Measurements from ENCODE around the gene ANKAR.

ANKAR gene

DNA sequence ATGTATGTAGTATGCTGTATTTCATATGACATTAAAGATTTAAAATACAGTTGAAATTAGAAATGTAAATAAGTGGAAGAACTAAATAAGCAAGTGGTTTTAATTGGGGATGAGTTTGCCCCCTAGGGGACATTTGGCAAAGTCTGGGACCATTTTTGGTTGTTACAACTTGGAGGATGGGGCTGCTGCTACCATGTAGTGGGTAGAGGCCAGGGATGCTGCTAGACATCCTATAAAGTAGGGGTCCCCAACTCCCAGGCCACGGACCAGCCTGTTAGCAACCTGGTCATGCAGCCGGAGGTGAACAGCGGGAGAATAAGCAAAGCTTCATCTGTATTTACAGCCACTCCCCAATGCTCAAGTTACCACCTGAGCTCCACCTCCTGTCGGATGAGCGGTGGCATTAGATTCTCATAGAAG, 41.1 kb upstream of the ANKAR start:
- Histone ChIP-seq H3K4me1 (ENCODE audit: control insufficient read depth, low read length) (no peaks in the 10 kb centered on the region), H3F3A (ENCODE audit: control insufficient read depth, insufficient read depth) (no peaks in the 10 kb centered on the region), H3K4me2 (ENCODE audit: low read length) (no peak overlapping the region), H3K36me3 (ENCODE audit: control insufficient read depth, low read length) (no peaks in the 10 kb centered on the region), H3K27me3 (ENCODE audit: control insufficient read depth, low read length) (0 out of 2 replicates have a peak, but pooled peaks cover 4% of the 10 kb centered on the region), H3K27ac (ENCODE audit: low read depth, low read length) (no peak overlapping the region), H3K9me3 (ENCODE audit: control insufficient read depth, insufficient read depth, low read length) (no peaks in the 10 kb centered on the region), H4K20me1 (ENCODE audit: control insufficient read depth, insufficient read depth, low read depth, low read length) (no peaks in the 10 kb centered on the region), H3K9me2 (replicated peaks; ENCODE audit: control insufficient read depth, low read length) (no peaks in the 10 kb centered on the region), H3K79me2 (ENCODE audit: control insufficient read depth, low read length) (no peaks in the 10 kb centered on the region), H3K4me3 (ENCODE audit: low read length) (no peak overlapping the region)
- TF ChIP-seq EZH2phosphoT487 (IDR thresholded peaks at IDR 0.05; ENCODE audit: borderline replicate concordance, low read length), result no peak
- TF ChIP-seq, protein P1, sequence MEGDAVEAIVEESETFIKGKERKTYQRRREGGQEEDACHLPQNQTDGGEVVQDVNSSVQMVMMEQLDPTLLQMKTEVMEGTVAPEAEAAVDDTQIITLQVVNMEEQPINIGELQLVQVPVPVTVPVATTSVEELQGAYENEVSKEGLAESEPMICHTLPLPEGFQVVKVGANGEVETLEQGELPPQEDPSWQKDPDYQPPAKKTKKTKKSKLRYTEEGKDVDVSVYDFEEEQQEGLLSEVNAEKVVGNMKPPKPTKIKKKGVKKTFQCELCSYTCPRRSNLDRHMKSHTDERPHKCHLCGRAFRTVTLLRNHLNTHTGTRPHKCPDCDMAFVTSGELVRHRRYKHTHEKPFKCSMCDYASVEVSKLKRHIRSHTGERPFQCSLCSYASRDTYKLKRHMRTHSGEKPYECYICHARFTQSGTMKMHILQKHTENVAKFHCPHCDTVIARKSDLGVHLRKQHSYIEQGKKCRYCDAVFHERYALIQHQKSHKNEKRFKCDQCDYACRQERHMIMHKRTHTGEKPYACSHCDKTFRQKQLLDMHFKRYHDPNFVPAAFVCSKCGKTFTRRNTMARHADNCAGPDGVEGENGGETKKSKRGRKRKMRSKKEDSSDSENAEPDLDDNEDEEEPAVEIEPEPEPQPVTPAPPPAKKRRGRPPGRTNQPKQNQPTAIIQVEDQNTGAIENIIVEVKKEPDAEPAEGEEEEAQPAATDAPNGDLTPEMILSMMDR (IDR thresholded peaks at IDR 0.05; ENCODE audit: low read depth, low read length, poor library complexity, severe bottlenecking), result peak; percentile 46

DNA sequence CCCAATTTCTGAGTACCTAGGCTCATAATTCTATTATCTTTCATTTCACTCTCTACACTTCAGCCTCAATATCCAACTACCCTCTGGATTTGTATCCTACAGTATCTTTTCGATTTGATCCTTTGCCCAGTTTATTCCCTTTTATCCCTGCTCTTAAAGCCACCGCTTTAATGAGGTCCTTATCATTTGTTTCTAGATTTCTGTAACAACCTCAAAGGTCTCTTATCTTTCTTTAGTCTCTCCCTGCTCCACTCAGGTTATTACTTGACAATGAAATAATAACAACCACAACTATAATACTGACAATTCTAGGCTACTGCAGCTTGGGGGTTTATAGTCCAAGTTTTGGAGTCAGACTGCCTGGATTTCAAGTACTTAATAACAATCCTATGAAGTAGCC, 39.1 kb upstream of the ANKAR start:
- H3K4me3 ChIP-seq (ENCODE audit: low read length), result no peak overlapping the region
- H3F3A ChIP-seq (ENCODE audit: control insufficient read depth, insufficient read depth), result no peaks in the 10 kb centered on the region
- no peak overlapping the region for H3K4me2 ChIP-seq (ENCODE audit: low read length)
- H3K27me3 ChIP-seq (ENCODE audit: control insufficient read depth, low read length), result 0 out of 2 replicates have a peak, but pooled peaks cover 4% of the 10 kb centered on the region
- no peaks in the 10 kb centered on the region for H3K4me1 ChIP-seq (ENCODE audit: control insufficient read depth, low read length)
- H3K9me2 ChIP-seq (replicated peaks; ENCODE audit: control insufficient read depth, low read length), result no peaks in the 10 kb centered on the region
- no peaks in the 10 kb centered on the region for H3K36me3 ChIP-seq (ENCODE audit: control insufficient read depth, low read length)
- H3K79me2 ChIP-seq (ENCODE audit: control insufficient read depth, low read length), result no peaks in the 10 kb centered on the region
- H3K9me3 ChIP-seq (ENCODE audit: control insufficient read depth, insufficient read depth, low read length), result no peaks in the 10 kb centered on the region
- H4K20me1 ChIP-seq (ENCODE audit: control insufficient read depth, insufficient read depth, low read depth, low read length), result no peaks in the 10 kb centered on the region
- no peak overlapping the region for H3K27ac ChIP-seq (ENCODE audit: low read depth, low read length)
- no peak for TF ChIP-seq EZH2phosphoT487 (IDR thresholded peaks at IDR 0.05; ENCODE audit: borderline replicate concordance, low read length)
- TF ChIP-seq, protein P1 (IDR thresholded peaks at IDR 0.05; ENCODE audit: low read depth, low read length, poor library complexity, severe bottlenecking), result no peak

DNA sequence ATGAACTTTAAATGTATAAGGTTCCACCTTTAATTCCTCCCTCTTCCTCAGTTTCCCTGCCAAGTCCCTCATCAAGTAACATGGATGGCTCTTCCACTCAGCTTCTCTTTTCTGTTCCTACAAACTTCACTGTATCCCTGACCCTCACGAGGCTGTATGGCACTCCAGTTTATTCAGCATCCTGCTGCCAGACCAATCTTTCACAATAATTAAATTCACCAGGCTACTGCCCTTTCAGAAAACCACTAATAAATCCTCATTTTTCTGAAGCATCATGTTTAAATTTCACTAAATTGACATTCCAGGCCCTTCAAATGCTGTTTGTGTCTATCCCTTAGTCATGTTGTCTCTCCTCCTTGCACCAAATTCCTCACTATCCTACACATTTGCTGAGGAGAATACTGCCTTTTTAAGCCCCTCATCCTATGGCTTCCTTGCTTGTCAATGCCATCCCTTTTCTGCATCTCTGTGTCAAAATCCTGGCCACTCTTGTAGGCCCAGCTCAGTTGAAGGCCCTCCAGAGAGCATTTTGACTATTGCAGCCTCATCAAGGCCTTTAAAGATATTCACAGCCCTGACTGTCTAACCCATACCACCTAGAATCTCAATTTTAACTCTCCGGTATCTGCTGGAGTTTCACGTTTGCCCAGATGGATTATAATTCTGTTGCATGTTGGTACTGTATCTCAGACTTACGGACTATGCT, 36.0 kb upstream of the ANKAR start:
- Histone ChIP-seq H3K9me2 (replicated peaks; ENCODE audit: control insufficient read depth, low read length) (no peaks in the 10 kb centered on the region), H3F3A (ENCODE audit: control insufficient read depth, insufficient read depth) (no peaks in the 10 kb centered on the region), H3K4me1 (ENCODE audit: control insufficient read depth, low read length) (no peaks in the 10 kb centered on the region), H3K27me3 (ENCODE audit: control insufficient read depth, low read length) (0 out of 2 replicates have a peak, but pooled peaks cover 4% of the 10 kb centered on the region), H4K20me1 (ENCODE audit: control insufficient read depth, insufficient read depth, low read depth, low read length) (no peaks in the 10 kb centered on the region), H3K27ac (ENCODE audit: low read depth, low read length) (no peak overlapping the region), H3K4me2 (ENCODE audit: low read length) (no peak overlapping the region), H3K79me2 (ENCODE audit: control insufficient read depth, low read length) (no peaks in the 10 kb centered on the region), H3K36me3 (ENCODE audit: control insufficient read depth, low read length) (no peaks in the 10 kb centered on the region), H3K4me3 (ENCODE audit: low read length) (no peak overlapping the region), H3K9me3 (ENCODE audit: control insufficient read depth, insufficient read depth, low read length) (no peaks in the 10 kb centered on the region)
- TF ChIP-seq EZH2phosphoT487 (IDR thresholded peaks at IDR 0.05; ENCODE audit: borderline replicate concordance, low read length), result no peak
- TF ChIP-seq, protein P1 (IDR thresholded peaks at IDR 0.05; ENCODE audit: low read depth, low read length, poor library complexity, severe bottlenecking), result no peak

Data from DOHH2 (cell line).